Endothelial cell of umbilical vein (primary cell): ENCODE data around the gene ZBTB17. TPM values are rescaled to one million over a fixed set of nuclear protein-coding genes. Genes with fewer than 3 reads are reported as not detected.
A peak's percentile ranks its signal among the peaks of the same experiment; 100 is the strongest.

Source experiments
- BruUV-seq: library from RNA; stranded (reverse); fragments of 400-500 nt; replicated peaks from 2 replicates; lab custom pipeline; 2021; lab: Mats Ljungman, UMichigan
- CTCF ChIA-PET: fragments of 300-600, 350-600 bp; sonication (Branson Sonifier 250); formaldehyde crosslinking; loops from one replicate; lab custom pipeline; 2021; ENCODE audit warnings: antibody characterized with exemption, inconsistent platforms; lab: Charles Lee
- POLR2A ChIA-PET: fragments of 300-600, 350-600 bp; sonication (Branson Sonifier 250); formaldehyde crosslinking; loops from one replicate; lab custom pipeline; 2021; ENCODE audit warnings: antibody characterized with exemption, inconsistent platforms; lab: Charles Lee
- DNase-seq: peaks from one replicate; pipeline ENCODE4 v3.0.0-alpha.2; 2011; ENCODE audit warnings: low read depth, low spot score
- FAIRE-seq: peaks from 2 replicates; lab custom pipeline; 2011; peaks lifted over from hg19 to GRCh38; lab: Jason Lieb, UNC
- H2AFZ ChIP-seq: 2 replicates; pipeline ENCODE4 v1.6.0; 2012; ENCODE audit warnings: low read depth, low read length, control low read depth, inconsistent platforms
- H3K27ac ChIP-seq: 2 replicates; pipeline ENCODE4 v1.5.1; 2011; ENCODE audit warnings: low read depth, mild to moderate bottlenecking, control low read depth, low read length, moderate library complexity; ENCODE audit not compliant: insufficient read depth
- H3K27me3 ChIP-seq, 2 experiments: 2 replicates each; pipeline versions ENCODE4 v1.6.0 to v1.6.1; 2011; ENCODE audit warnings: low read length in 2 of 2, mixed read lengths in 1 of 2; ENCODE audit not compliant: control insufficient read depth in 2 of 2, insufficient read depth in 2 of 2
- H3K36me3 ChIP-seq, 2 experiments: 2 replicates in 1 of 2; 3 replicates in 1 of 2; pipeline ENCODE4 v1.5.1; 2011; ENCODE audit warnings: low read length in 2 of 2, mild to moderate bottlenecking in 1 of 2, moderate library complexity in 1 of 2; ENCODE audit not compliant: control insufficient read depth in 2 of 2, insufficient read depth in 2 of 2; ENCODE audit errors: extremely low read depth in 1 of 2
- H3K4me1 ChIP-seq: 3 replicates; pipeline ENCODE4 v1.5.1; 2011; ENCODE audit warnings: mild to moderate bottlenecking, low read length; ENCODE audit not compliant: control insufficient read depth, insufficient read depth; ENCODE audit errors: extremely low read depth
- H3K4me2 ChIP-seq: 2 replicates; pipeline ENCODE4 v1.6.1; 2011; ENCODE audit warnings: low read length, control low read depth, mixed read lengths; ENCODE audit not compliant: insufficient read depth
- H3K4me3 ChIP-seq, 3 experiments: fragments of 200-600 bp in 1 of 3; sonication (generic), shearing (Covaris generic) in 1 of 3; replicated peaks in 1 of 3; 2 replicates each; pipeline ENCODE4 v1.5.1; 2011 to 2016; ENCODE audit warnings: control low read depth in 3 of 3, low read length in 3 of 3, mild to moderate bottlenecking in 2 of 3, inconsistent platforms in 1 of 3, low read depth in 1 of 3, moderate library complexity in 1 of 3; ENCODE audit not compliant: insufficient read depth in 1 of 3
- H3K79me2 ChIP-seq: 2 replicates; pipeline ENCODE4 v1.6.0; 2012; ENCODE audit warnings: low read length, inconsistent platforms; ENCODE audit not compliant: control insufficient read depth, insufficient read depth
- H3K9ac ChIP-seq: replicated peaks from 2 replicates; pipeline ENCODE3; 2011; ENCODE audit warnings: low read length, control low read depth; ENCODE audit not compliant: insufficient read depth; ENCODE audit errors: extremely low read depth
- H3K9me1 ChIP-seq: replicated peaks from 3 replicates; pipeline ENCODE4 v1.6.0; 2011; ENCODE audit warnings: mild to moderate bottlenecking, low read length; ENCODE audit not compliant: control insufficient read depth, insufficient read depth; ENCODE audit errors: extremely low read depth
- H3K9me3 ChIP-seq: replicated peaks from 2 replicates; pipeline ENCODE4 v1.5.1; 2012; ENCODE audit warnings: low read length, inconsistent platforms; ENCODE audit not compliant: control insufficient read depth, insufficient read depth
- H4K20me1 ChIP-seq: replicated peaks from 2 replicates; pipeline ENCODE3; 2011; ENCODE audit warnings: mild to moderate bottlenecking, low read length; ENCODE audit not compliant: control insufficient read depth, insufficient read depth; ENCODE audit errors: extremely low read depth
- CTCF ChIP-seq, 2 donors: IDR thresholded peaks; 1 replicate in 1 of 2; 2 replicates in 1 of 2; pipeline ENCODE4 v1.5.1; 2011; ENCODE audit warnings: low read length in 2 of 2, mild to moderate bottlenecking in 2 of 2, moderate library complexity in 2 of 2, control low read depth in 1 of 2, inconsistent platforms in 1 of 2, low read depth in 1 of 2; ENCODE audit not compliant: insufficient read depth in 1 of 2; ENCODE audit errors: extremely low read depth in 1 of 2
- FOS ChIP-seq: IDR thresholded peaks from 2 replicates; pipeline ENCODE4 v1.6.1; 2011; ENCODE audit warnings: mild to moderate bottlenecking, low read length, moderate library complexity, borderline replicate concordance; ENCODE audit not compliant: insufficient read depth
- GATA2 ChIP-seq: IDR thresholded peaks from 2 replicates; pipeline ENCODE4 v1.7.0; 2011; ENCODE audit warnings: low read depth, mild to moderate bottlenecking, moderate library complexity, mixed read lengths, low read length; ENCODE audit not compliant: insufficient read length, insufficient read depth
- JUN ChIP-seq: IDR thresholded peaks from 2 replicates; pipeline ENCODE4 v1.6.1; 2011; ENCODE audit warnings: borderline replicate concordance, low read depth; ENCODE audit not compliant: insufficient read length, insufficient read depth
- POLR2A ChIP-seq: IDR thresholded peaks from 2 replicates; pipeline ENCODE4 v1.6.1; 2012; ENCODE audit warnings: low read depth, mild to moderate bottlenecking, control low read depth, low read length
- POLR2AphosphoS5 ChIP-seq: IDR thresholded peaks from 2 replicates; pipeline ENCODE4 v1.6.1; 2012; ENCODE audit warnings: low read depth, mild to moderate bottlenecking, control low read depth, low read length, moderate library complexity; ENCODE audit not compliant: insufficient read depth
- dilution Hi-C: fragments of 300-500 bp; cut with MboI; formaldehyde crosslinking; loops from one replicate; pipeline ENCODE4 v1.15.0; 2019; ENCODE audit warnings: low sequenced_read_pairs; ENCODE audit not compliant: extremely low pct_ligation_motif_present
- intact Hi-C: fragments of 100-400 bp; cut with micrococcal nuclease; formaldehyde crosslinking; loops from one replicate; pipeline ENCODE4 v1.10.0; 2022
- polyA plus RNA-seq, 4 experiments: library from polyadenylated mRNA; depleted of rRNA in 3 of 4; stranded (reverse) in 3 of 4; unstranded in 1 of 4; fragments of >200 nt; gene quantifications; 2 replicates each; pipeline versions ENCODE4 v1.2.1 to v1.2.3, GENCODE V29; 2011 to 2012; ENCODE audit warnings: missing spikeins in 1 of 4
- total RNA-seq: library from RNA; stranded (reverse); gene quantifications from 2 replicates; pipeline ENCODE4 v1.2.3, GENCODE V29; 2021

The ZBTB17 gene
- total and polyA plus RNA-seq, 2 donors (not counting 3 experiments of a cell fraction or from before 2014, with no cell fraction given) = 43.9 to 72.7 TPM

DNA sequence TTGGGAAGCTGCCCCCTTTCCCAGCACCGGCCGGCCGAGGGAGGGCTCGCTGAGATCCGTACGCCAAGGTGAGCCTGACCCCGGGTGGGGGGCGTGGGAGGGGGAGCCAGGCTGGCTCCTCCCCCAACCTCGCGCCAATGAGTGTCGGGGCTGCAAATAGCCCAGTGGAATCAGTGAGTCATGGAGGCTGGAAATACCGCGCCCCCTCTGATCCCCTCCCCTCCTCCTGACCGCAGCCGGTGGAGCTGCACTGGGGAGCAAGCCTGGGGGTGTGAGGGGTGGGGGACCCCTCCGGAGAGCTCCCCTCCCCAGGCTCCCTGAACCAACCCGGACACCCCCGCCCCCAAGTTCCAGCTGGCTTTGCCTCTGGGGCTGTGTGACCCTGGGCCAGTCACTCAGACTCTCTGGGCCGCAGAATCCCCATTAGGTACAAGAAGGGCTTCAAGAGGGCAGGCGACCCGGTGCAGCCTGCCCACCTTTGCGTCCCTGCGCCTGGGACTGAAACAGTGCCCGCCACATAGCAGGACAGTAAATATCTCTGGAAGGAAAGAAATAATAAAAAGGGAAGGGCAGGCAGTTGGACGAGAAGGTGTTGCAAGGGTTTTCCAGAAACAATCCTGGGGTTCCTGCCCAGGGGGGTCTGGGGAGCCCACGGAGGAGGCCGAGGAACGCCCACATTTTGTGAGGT lies 37.5 kb upstream of the ZBTB17 start:
- Histone ChIP-seq H3K79me2 (no peaks in the 10 kb centered on the region), H3K9me3 (no peaks in the 10 kb centered on the region), H4K20me1 (no peaks in the 10 kb centered on the region), H3K27ac (no peak overlapping the region), H3K36me3 (no peaks in the 10 kb centered on the region), H3K27me3 (no peaks in the 10 kb centered on the region), H3K9ac (no peak overlapping the region), H2AFZ (peak overlapping the region; percentile 50), H3K4me3 (peak overlapping the region in 1 of 3 experiments; percentile 27), H3K4me2 (no peak overlapping the region), H3K9me1 (no peaks in the 10 kb centered on the region), H3K4me1 (peaks cover 4% of the 10 kb centered on the region)
- no TSS peak for BruUV-seq
- peak; percentile 64 for FAIRE-seq
- TF ChIP-seq CTCF (IDR thresholded peaks at IDR 0.05; ENCODE audit: extremely low read depth in 1 of 2, insufficient read depth in 1 of 2, low read depth in 1 of 2, low read length in 2 of 2) (no peak), JUN (peak; percentile 47), POLR2AphosphoS5 (no peak), POLR2A (no peak), FOS (peak; percentile 30), GATA2 (no peak)
- peak; percentile 58 for DNase-seq
- POLR2A ChIA-PET = no interaction called here
- CTCF ChIA-PET = no interaction called here
- intact Hi-C loops = no loop called here
- dilution Hi-C loops = no loop called here
